Measurements from ENCODE around the gene RPS21.

Gene RPS21
- total RNA-seq, result 213 to 366 (median 272) reads per million in 3 donors

DNA sequence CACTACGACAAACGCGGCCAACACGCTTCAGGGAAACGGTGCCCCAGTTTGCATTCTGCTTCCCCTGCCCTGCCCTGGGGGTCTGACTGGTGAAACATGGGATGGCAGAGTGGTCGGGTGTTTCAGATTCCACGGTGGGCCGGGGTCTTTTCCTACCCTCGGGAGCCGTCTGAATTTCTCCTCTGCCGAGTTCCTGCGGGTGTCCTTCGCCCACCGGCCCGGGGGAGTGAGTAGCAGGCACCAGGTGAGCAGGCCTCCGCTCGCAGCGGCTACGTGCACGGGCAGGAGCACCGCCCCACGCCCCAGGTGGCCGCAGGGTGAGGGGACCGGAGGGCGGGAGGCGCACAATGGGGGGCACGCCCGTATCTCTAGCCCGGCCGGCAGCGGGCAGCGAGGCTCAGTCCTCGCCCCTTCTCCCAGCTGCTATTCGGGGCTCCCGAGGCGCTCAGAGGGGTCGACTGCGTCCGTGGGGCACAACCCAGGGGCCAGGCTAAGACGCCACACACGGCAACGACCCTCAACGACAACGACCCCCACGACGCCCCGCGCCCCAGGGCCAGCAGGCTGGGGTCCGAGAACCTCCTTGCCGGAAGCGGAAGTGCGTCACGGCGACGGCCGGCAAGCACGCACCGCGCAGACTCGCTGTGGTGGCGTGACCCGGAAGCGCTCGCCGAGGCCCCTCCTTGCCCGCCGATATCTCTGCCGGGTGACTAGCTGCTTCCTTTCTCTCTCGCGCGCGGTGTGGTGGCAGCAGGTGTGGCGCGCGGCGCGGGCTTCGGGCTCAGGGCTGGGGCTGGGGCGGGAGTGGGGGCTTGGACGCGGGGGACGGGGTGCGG, at the start of gene RPS21:
TSS of gene RPS21 (plus strand) at position 721 of the 836 bp plus-strand sequence. CDS start 236 bp downstream, outside the sequence.
- DNase-seq, result peak; percentile 83 to 90 (median 87)
- Histone ChIP-seq H3K4me3 (ENCODE audit: insufficient read depth, low read depth, low read length, poor library complexity, severe bottlenecking) (peak within 1 kb of the TSS; percentile 87), H3K36me3 (ENCODE audit: control insufficient read depth, insufficient read depth, low read length) (peaks cover 14% of the 10 kb centered on the region), H3K9me3 (ENCODE audit: control insufficient read depth, low read length) (no peaks in the 10 kb centered on the region), H3K27me3 (replicated peaks; ENCODE audit: control insufficient read depth, insufficient read depth, low read length, poor library complexity, severe bottlenecking) (no peaks in the 10 kb centered on the region), H3K4me1 (ENCODE audit: control insufficient read depth, insufficient read depth, low read length, poor library complexity, severe bottlenecking) (peaks cover 19% of the 10 kb centered on the region), H3K27ac (ENCODE audit: insufficient read depth, low read length, poor library complexity, severe bottlenecking) (peak within 1 kb of the TSS; percentile 94)

DNA sequence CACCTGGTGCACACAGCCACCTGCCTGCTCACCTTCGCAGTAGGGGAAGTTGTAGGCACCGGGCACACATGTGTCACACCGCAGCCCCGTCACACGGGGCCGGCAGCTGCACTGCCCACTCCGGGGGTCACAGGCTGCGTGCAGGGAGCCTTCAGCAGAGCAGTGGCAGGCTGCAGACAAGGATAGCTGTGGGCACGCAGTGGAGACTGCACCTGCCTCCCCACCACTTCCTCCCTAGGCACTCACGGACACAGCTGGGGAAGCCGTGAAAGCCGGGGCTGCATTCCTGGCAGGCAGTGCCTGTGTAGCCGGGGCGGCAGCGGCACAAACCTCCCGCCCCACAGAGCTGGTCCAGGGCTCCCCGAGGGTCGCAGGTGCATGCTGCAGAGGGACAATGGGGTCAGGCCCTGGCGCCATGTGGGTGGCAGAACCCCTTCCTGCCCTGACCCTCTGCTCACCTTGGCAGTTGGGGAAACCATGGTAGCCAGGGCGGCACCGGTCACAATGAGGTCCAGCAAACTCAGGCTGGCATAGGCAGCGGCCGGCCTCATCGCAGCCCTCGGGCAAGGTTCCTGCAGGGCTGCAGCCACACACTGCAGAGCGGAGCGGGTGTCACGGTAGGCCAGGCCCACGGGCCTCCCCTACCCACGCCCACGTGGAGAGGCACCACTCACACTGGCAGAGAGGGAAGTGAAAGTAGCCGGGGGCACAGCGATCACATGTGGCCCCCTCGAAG, 49.2 kb upstream of the RPS21 start:
- Histone ChIP-seq H3K27ac (ENCODE audit: insufficient read depth, low read length, poor library complexity, severe bottlenecking) (no peak overlapping the region), H3K27me3 (replicated peaks; ENCODE audit: control insufficient read depth, insufficient read depth, low read length, poor library complexity, severe bottlenecking) (no peaks in the 10 kb centered on the region), H3K4me3 (ENCODE audit: insufficient read depth, low read depth, low read length, poor library complexity, severe bottlenecking) (no peak overlapping the region), H3K4me1 (ENCODE audit: control insufficient read depth, insufficient read depth, low read length, poor library complexity, severe bottlenecking) (no peaks in the 10 kb centered on the region), H3K9me3 (ENCODE audit: control insufficient read depth, low read length) (no peaks in the 10 kb centered on the region), H3K36me3 (ENCODE audit: control insufficient read depth, insufficient read depth, low read length) (no peaks in the 10 kb centered on the region)
- DNase-seq, result no peak

DNA sequence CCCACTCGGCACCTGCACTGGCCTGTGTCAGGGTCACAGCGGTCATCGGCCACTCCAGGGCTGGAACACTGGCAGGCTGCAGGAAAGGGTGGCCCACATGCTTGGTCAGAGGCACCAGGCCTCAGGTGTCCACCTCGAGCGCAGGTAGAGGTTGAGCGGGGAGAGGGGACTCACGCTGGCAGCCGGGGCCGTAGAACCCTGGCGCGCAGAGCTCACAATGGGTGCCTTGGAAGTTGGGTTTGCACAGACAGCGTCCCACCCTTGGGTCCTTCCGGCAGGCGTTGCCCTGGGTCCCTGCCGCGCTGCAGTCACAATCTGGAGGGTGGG, 48.6 kb upstream of the RPS21 start:
- DNase-seq, result no peak
- Histone ChIP-seq H3K36me3 (ENCODE audit: control insufficient read depth, insufficient read depth, low read length) (no peaks in the 10 kb centered on the region), H3K9me3 (ENCODE audit: control insufficient read depth, low read length) (no peaks in the 10 kb centered on the region), H3K27me3 (replicated peaks; ENCODE audit: control insufficient read depth, insufficient read depth, low read length, poor library complexity, severe bottlenecking) (no peaks in the 10 kb centered on the region), H3K4me3 (ENCODE audit: insufficient read depth, low read depth, low read length, poor library complexity, severe bottlenecking) (no peak overlapping the region), H3K4me1 (ENCODE audit: control insufficient read depth, insufficient read depth, low read length, poor library complexity, severe bottlenecking) (no peaks in the 10 kb centered on the region), H3K27ac (ENCODE audit: insufficient read depth, low read length, poor library complexity, severe bottlenecking) (no peak overlapping the region)

DNA sequence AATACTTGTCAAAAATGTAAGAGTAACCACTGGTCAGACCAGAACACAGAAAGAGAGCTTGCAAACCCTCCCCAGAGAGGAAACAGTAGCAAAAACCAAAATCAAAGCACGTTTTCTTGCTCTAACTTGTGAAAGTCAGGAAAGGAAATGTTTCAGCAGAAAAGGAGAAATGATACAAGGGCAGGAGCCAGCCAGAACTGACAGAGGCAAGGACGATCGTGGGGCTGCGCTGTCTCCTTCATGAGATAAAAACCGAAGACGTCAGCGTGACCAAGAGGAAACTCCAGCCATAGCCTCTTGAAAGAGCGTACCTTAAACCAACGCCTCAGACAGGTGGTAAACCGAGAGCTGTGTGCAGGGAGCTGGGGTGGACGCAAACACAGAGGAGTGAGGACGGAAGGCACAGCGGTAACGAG, 47.2 kb upstream of the RPS21 start:
- Histone ChIP-seq H3K36me3 (ENCODE audit: control insufficient read depth, insufficient read depth, low read length) (no peaks in the 10 kb centered on the region), H3K27ac (ENCODE audit: insufficient read depth, low read length, poor library complexity, severe bottlenecking) (no peak overlapping the region), H3K27me3 (replicated peaks; ENCODE audit: control insufficient read depth, insufficient read depth, low read length, poor library complexity, severe bottlenecking) (no peaks in the 10 kb centered on the region), H3K9me3 (ENCODE audit: control insufficient read depth, low read length) (no peaks in the 10 kb centered on the region), H3K4me1 (ENCODE audit: control insufficient read depth, insufficient read depth, low read length, poor library complexity, severe bottlenecking) (no peaks in the 10 kb centered on the region), H3K4me3 (ENCODE audit: insufficient read depth, low read depth, low read length, poor library complexity, severe bottlenecking) (no peak overlapping the region)
- DNase-seq, result no peak

DNA sequence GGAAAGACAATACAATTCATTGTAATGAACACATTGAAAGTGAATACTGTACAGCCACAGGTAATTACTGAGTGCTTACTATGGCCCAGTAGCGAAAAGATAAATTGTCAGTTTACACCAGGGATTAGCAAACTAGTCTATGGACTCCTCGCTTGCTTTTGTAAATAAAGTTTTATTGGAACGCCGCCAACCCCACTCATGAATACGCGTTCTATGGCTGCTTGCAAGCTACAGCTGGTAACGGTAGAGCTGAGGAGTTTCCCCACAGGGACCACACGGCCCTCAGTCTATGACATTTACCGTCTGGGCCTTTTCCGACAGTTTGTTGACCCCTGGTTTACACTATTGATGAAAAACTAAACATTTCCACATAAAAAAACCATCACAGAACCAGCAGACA, 44.0 kb upstream of the RPS21 start:
- Histone ChIP-seq H3K4me1 (ENCODE audit: control insufficient read depth, insufficient read depth, low read length, poor library complexity, severe bottlenecking) (no peaks in the 10 kb centered on the region), H3K27ac (ENCODE audit: insufficient read depth, low read length, poor library complexity, severe bottlenecking) (no peak overlapping the region), H3K9me3 (ENCODE audit: control insufficient read depth, low read length) (no peaks in the 10 kb centered on the region), H3K27me3 (replicated peaks; ENCODE audit: control insufficient read depth, insufficient read depth, low read length, poor library complexity, severe bottlenecking) (no peaks in the 10 kb centered on the region), H3K4me3 (ENCODE audit: insufficient read depth, low read depth, low read length, poor library complexity, severe bottlenecking) (no peak overlapping the region), H3K36me3 (ENCODE audit: control insufficient read depth, insufficient read depth, low read length) (no peaks in the 10 kb centered on the region)
- no peak for DNase-seq

DNA sequence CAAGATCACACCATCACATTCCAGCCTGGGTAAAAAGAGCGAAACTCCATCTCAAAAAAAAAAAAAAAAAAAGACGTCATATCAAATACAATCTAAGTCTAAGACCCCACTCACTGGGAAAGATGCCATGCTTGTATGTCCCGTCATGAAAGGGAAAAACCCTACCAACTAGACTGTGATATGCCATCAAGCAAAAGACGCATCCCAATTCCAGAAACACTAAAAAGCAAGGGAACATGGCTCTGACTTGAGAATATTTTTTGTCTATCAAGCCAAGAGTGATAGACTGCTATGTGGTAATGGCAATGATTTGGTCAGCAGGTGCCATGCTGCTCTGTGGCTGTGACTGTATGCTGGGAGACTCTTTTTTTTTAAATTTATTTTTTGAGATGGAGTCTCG, 42.8 kb upstream of the RPS21 start:
- no peak overlapping the region for H3K4me3 ChIP-seq (ENCODE audit: insufficient read depth, low read depth, low read length, poor library complexity, severe bottlenecking)
- H3K9me3 ChIP-seq (ENCODE audit: control insufficient read depth, low read length), result no peaks in the 10 kb centered on the region
- no peaks in the 10 kb centered on the region for H3K4me1 ChIP-seq (ENCODE audit: control insufficient read depth, insufficient read depth, low read length, poor library complexity, severe bottlenecking)
- no peak overlapping the region for H3K27ac ChIP-seq (ENCODE audit: insufficient read depth, low read length, poor library complexity, severe bottlenecking)
- H3K27me3 ChIP-seq (replicated peaks; ENCODE audit: control insufficient read depth, insufficient read depth, low read length, poor library complexity, severe bottlenecking), result no peaks in the 10 kb centered on the region
- DNase-seq, result no peak
- H3K36me3 ChIP-seq (ENCODE audit: control insufficient read depth, insufficient read depth, low read length), result no peaks in the 10 kb centered on the region

DNA sequence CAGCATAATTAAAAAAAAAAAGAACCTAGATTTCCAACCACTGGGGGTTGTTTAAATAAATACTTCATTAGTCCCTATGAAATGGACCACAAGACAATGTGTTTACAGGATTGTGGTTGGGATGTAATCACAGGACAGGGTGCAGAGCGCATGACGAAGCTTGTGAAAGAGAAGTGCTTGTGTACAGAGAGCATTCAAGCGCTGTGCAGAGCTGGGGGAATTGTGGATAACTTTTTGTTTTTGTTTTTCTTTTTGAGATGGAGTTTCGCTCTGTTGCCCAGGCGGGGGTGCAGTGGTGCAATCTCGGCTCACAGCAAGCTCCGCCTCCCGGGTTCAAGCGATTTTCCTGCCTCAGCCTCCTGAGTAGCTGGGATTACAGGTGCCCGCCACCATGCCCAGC, 42.1 kb upstream of the RPS21 start:
- Histone ChIP-seq H3K36me3 (ENCODE audit: control insufficient read depth, insufficient read depth, low read length) (no peaks in the 10 kb centered on the region), H3K4me1 (ENCODE audit: control insufficient read depth, insufficient read depth, low read length, poor library complexity, severe bottlenecking) (no peaks in the 10 kb centered on the region), H3K27ac (ENCODE audit: insufficient read depth, low read length, poor library complexity, severe bottlenecking) (no peak overlapping the region), H3K9me3 (ENCODE audit: control insufficient read depth, low read length) (no peaks in the 10 kb centered on the region), H3K27me3 (replicated peaks; ENCODE audit: control insufficient read depth, insufficient read depth, low read length, poor library complexity, severe bottlenecking) (no peaks in the 10 kb centered on the region), H3K4me3 (ENCODE audit: insufficient read depth, low read depth, low read length, poor library complexity, severe bottlenecking) (no peak overlapping the region)
- no peak for DNase-seq

DNA sequence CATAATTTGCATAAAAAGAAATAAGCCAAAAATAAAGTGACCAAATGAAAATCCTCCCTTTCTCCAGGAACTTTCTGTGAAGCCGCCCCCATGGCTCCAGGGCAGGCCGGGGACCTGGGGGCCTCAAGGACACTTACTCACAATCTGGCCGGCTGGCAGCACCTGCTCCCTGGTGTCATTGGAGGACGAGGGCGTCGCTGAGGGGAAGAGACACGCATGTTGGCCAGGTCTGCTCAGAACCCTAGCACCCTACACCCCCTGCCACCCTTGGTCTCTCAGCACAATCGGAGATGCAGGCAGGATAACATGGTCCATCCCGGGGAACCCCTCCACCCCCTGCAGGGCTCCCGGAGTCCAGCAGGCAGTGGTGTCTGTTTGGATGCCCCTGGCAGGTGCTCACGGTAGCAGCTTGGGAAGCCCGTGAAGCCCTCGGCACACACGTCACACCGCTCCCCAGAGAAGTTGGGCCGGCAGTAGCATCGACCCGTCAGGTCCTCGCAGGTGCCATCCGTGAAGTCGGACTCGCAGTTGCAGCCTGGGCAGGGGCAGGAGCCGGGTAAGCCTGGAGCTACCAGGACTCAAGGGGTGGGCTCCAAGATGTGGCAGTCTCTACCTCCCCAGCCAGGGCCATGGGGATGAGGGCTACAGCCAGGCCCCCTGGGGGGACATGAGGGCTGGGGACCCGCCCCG, 41.1 kb upstream of the RPS21 start:
- H3K9me3 ChIP-seq (ENCODE audit: control insufficient read depth, low read length), result no peaks in the 10 kb centered on the region
- no peaks in the 10 kb centered on the region for H3K27me3 ChIP-seq (replicated peaks; ENCODE audit: control insufficient read depth, insufficient read depth, low read length, poor library complexity, severe bottlenecking)
- no peaks in the 10 kb centered on the region for H3K4me1 ChIP-seq (ENCODE audit: control insufficient read depth, insufficient read depth, low read length, poor library complexity, severe bottlenecking)
- no peaks in the 10 kb centered on the region for H3K36me3 ChIP-seq (ENCODE audit: control insufficient read depth, insufficient read depth, low read length)
- H3K27ac ChIP-seq (ENCODE audit: insufficient read depth, low read length, poor library complexity, severe bottlenecking), result no peak overlapping the region
- no peak for DNase-seq
- H3K4me3 ChIP-seq (ENCODE audit: insufficient read depth, low read depth, low read length, poor library complexity, severe bottlenecking), result no peak overlapping the region

DNA sequence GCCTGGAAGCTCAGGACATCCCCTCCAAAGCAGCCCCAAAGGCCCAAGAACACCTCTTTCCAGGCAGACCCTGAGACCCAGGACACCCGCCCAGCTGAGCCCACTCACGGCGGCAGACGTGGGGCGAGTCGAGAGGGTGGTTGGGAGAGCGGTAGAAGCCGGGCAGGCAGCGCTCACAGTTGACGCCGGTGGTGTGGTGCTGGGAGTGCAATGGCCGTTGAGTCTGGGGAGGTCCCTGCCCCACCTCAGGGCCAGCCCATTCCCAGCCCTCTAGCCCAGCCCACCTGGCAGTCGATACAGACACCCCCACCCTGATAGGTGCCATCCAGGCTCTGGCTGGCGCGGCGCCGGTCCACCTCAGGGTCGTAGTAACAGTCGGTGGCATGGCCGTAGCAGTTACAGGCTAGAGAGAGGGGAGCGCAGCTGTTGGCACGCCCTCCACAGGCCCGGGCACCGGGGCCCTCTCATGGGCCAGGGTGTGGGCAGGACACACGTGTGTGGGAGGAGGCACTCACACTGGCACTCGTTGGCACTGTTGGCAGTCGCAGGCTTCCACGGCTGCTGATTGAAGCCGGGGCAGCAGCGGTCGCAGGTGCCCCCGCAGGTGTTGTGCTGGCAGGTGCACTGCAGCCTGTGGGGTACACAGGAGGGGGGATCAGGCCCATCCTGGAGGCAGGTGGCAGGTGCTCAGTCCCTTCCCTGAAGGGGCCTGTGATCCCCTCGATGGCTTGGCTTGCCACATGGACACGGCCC, 40.3 kb upstream of the RPS21 start:
- Histone ChIP-seq H3K27ac (ENCODE audit: insufficient read depth, low read length, poor library complexity, severe bottlenecking) (no peak overlapping the region), H3K4me3 (ENCODE audit: insufficient read depth, low read depth, low read length, poor library complexity, severe bottlenecking) (no peak overlapping the region), H3K27me3 (replicated peaks; ENCODE audit: control insufficient read depth, insufficient read depth, low read length, poor library complexity, severe bottlenecking) (no peaks in the 10 kb centered on the region), H3K4me1 (ENCODE audit: control insufficient read depth, insufficient read depth, low read length, poor library complexity, severe bottlenecking) (no peaks in the 10 kb centered on the region), H3K36me3 (ENCODE audit: control insufficient read depth, insufficient read depth, low read length) (no peaks in the 10 kb centered on the region), H3K9me3 (ENCODE audit: control insufficient read depth, low read length) (no peaks in the 10 kb centered on the region)
- no peak for DNase-seq
